ENCODE results near the gene COQ5. TPM values are rescaled to one million over a fixed set of nuclear protein-coding genes. Genes with fewer than 3 reads are reported as not detected.
"Not testable (repeated sequence)": the region's sequence is repeated elsewhere in the genome, so short reads cannot be mapped to it uniquely, and the experiment has no call there.

The COQ5 gene
- total RNA-seq, 1 donor from 2014 or later, result 30.5 TPM

- DNase-seq, result no peak
Observed at GRCh38 chr12:120522568-120522967, 6.4 kb downstream of the COQ5 start.

GRCh38 chr12:120519324-120519723 lies 9.6 kb downstream of the COQ5 start:
- DNase-seq, result not testable (repeated sequence)

DNA sequence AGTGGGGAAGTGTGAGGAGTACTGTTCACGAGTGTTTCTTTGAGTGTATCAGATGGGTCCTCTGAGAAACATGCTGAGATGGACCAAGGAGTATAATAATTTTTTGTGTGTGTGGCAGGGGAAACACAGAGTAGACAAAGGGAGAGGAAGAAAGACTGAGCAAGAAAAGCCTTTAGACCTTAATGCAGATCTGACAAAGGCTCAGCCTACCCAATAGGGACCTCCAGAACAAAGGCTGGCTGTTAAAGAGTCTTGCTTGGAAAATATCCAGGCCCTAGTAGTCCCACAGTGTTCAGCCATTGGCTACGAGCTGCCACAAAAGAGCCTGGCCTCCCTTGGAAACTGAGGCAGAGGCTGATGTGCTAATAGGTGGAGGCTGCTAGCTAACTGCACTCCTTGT lies 13.5 kb downstream of the COQ5 start:
- DNase-seq, result no peak

DNA sequence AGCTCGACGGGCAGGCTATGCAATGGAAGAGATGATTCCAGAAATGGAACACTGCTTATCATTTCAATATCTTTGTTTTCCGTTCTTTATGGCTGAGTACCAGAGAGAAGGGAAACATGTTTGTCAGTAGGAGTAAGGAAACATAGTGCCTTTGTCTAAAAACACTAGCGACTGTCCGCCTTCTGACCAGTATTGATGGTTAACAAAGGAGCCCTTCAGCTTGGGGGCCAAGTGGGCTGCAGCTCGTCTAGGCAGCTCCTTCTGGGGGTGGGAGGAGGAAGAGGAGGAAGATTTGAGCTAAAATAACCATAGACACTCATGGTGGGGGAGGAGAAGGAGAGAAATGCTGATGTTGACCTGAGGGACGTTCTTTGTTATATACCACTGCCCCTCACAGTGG lies 15.0 kb downstream of the COQ5 start:
- DNase-seq, result no peak

DNA sequence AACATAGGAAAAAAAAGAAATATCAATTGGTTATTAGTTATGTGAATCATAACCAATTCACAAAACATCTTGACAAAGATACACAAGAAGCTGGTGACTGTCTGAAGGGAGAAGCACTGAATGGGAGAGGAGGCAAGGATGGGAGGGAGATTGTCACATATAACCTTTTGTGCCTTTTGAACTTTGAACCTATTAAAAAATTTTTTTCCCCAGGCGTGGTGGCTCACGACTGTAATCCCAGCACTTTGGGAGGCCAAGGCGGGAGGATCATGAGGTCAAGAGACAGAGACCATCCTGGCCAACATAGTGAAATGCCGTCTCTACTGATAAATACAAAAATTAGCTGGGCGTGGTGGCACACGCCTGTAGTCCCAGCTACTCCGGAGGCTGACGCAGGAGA lies 20.4 kb downstream of the COQ5 start:
- DNase-seq, result no peak

GRCh38 chr12:120504587-120504986 lies 24.4 kb downstream of the COQ5 start:
- no peak for DNase-seq

DNA sequence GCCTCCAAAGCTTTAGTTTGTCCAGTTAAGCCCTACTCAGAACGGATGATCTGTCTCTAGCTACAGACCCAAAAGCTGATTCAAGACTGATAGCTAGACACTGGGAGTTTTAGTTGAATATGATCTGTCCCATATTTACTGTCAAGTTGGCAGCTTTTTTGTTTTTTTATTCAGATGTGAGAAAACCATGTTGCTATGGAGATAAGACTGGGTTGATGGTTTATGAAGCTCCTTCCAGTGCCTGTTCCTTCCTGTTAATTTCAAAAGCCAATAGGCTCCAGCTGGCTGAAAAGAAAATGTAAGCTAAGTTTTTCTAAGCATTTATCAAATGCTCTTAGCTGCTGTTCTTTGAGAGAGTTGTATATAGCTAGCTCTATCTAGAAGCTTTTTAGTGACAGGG lies 28.4 kb downstream of the COQ5 start:
- peak; percentile 8 for DNase-seq

DNA sequence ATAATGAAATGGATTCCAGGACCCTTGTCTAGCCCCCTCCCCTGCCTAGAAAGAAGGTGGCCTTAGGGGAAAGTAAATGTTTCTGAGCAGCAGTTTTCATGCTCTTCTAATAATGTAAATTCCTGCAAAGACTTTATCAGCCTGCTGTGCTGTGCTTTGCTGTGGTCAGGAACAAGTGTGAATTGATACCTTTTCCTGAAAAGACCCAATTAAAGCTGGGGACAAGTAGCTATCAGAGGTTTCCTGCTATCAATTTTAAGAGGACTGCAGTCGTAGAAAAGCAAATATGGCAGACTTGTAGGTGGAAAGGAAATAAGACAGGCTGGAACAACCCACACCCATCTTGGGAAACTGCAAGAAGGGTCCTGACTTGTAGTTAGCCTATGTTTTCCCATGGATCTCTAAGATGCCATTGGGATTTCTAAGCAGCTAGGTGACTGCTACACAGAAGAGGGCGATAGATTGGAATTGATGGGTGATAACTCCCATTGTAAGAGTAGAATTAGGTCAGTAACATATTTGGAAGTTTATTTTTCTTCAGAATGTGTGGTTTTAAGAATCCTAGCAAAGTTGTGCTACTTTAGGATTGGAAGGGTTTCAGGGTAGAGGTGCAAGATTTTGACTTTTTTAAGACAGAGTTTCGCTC lies 30.0 kb downstream of the COQ5 start:
- no peak for DNase-seq

DNA sequence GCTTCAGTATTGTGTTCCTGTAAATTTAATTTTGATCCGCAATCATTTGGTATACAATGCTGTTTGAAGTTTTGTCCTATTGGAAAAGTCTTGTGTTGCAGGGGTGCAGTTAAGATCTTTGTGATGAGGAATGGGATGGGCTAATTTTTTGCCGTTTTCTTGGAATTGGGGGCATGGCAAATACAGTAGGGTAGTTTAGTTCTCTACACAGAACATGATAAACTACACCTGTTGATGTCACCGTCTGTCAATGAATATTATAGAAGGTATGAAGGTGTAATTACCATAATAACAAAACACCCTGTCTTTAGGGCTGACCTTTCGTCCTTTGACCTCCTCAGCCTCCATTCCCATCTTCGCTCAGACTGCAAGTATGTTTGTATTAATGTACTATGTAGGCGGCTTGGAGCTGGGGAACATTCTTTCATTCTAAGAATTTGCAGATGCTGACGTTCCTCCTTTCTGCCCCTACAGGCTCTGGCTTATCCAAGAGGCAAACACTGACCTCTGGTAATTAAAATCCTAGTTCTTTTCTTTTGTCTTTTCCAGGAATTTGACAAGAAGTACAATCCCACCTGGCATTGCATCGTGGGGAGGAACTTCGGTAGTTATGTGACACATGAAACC lies 31.3 kb downstream of the COQ5 start:
- DNase-seq, result no peak

- peak; percentile 53 for DNase-seq
Observed at GRCh38 chr12:120496413-120497340, 32.3 kb downstream of the COQ5 start.

- peak; percentile 98 for DNase-seq
Observed at GRCh38 chr12:120495731-120496412, 33.1 kb downstream of the COQ5 start, which contains the start of gene DYNLL1. Gene DYNLL1 (plus strand): TSS chr12:120496113. CDS start chr12:120496422, 309 bp downstream.

DNA sequence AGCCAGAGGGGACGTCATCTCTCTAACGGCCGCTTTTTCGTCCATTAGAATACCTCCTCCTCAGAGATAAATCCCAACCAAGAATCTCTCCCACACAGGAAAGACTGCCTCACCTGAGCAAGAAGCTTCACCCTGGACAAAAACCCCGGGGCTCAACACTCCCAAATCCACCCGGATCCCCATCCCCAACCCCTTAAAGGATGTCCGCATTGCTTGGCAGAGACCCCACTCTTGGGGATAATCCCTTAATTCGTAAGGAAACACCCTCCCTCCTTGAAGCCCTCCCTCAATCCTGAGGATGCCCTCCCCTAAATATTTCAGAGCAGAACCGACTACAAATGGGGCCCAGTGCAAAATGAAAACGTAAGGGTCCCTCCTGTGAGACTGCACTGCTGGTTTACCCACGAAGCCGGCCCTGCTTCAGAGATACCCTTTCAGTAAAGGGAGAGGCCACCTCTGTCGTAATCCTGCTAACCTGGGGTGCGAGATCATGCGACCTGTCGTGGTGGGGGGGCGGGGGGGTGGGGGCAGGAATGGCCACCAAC lies 33.7 kb downstream of the COQ5 start:
- no peak for DNase-seq

GRCh38 chr12:120490833-120491512 lies 38.0 kb downstream of the COQ5 start:
- no peak for DNase-seq

GRCh38 chr12:120490325-120490724 lies 38.6 kb downstream of the COQ5 start:
- no peak for DNase-seq

- DNase-seq, result no peak
Observed at GRCh38 chr12:120489018-120489417, 39.9 kb downstream of the COQ5 start.

DNA sequence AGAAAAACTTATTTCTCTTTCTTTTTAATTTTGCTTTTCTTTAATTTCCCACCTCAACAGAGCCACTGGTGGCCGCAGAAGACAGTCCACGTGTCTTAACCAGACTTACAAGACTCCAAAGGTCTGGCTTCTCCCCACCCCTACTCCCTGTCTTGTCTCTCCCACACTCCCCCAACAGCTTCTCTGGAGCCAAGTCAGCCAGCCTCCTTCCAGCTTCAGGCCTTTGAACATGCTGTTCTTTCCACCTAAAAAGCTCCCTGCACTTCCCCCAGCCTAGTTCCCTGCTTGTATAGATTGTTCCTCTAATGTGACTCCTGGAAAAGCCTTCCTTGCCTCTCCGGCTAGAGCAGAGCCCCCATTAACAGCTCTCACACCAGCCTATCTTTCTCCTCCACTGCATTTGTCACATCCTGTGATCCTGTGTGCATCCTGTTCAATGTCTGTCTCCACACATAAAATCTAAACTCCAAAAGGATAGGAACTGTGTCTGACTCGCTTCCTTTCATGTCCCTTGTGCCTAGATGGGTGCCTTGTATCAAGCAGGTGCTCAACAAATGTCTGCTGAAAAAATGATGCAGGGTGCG lies 40.8 kb downstream of the COQ5 start:
- DNase-seq, result no peak

DNA sequence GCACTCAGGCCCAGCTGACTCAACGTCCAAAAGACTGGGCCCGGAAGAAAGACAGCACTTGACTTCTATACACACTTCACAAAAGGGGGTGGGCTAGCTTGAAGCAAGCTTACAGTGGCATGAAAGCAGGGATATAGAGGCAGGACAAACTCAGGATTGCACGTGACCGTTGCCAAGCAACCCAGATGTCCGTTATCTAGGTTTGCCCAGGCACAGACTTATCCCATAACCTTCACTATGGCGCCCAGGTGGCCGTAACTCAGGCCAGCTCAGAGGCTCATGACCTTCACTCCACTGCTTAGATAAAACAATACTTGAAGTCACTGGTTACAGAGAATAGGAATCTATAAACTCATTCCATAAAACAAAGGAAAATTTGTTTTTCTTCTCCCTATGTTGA lies 41.4 kb downstream of the COQ5 start:
- not testable (repeated sequence) for DNase-seq

DNA sequence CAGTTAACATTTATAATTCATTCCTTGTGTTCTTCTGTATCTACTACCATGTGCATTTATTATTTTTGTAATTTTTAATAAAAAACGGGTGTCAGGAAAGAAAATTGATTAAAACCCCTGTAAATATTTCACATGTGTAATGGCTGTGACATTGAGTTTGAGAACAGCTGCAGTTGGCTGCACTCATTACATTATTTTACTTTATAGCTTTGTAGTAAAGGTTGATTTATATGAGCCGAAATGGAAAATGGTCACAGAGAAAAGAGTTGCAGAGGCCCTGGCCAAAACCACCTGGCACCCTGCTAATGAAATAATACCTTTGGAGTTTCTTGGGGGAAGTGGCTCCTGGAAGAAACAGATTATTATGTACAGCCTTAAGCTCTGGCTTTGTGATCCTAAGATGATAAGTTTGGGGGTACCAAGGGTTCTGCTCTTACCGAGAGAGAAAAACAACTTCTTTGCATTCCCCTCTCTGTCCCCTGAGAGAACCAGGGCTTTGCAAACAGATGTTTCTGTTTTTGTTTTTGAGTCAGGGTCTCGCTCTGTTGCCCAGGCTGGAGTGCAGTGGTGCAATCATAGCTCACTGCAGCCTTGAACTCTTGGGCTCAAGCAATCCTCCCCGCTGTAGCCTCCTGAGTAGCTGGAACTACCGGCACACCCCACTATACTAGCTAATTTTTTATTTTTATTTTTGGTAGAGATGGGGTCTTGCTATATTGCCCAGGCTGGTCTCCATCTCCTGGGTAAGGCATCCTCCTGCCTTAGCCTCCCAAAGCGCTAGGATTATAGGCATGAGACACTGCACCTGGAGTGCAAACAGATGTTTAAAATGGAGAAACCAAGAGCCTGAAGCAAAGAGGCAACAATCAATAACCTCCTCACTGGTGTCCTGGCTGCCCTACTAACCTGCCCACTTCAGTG lies 42.7 kb downstream of the COQ5 start:
- DNase-seq, result no peak

- DNase-seq, result no peak
Observed at GRCh38 chr12:120483621-120484020, 45.3 kb downstream of the COQ5 start.
